HepG2 (cell line): ENCODE data around the gene SIRT7. TPM values are rescaled to one million over a fixed set of nuclear protein-coding genes. Genes with fewer than 3 reads are reported as not detected.

ENCODE experiments used
- ASH2L ChIP-seq: fragments of 300-600, 200-600 bp; sonication (generic); IDR thresholded peaks from 2 replicates; pipeline ENCODE4 v1.7.0; 2017; ENCODE audit warnings: low read depth, mild to moderate bottlenecking, moderate library complexity, mixed read lengths, low read length; ENCODE audit not compliant: insufficient read length
- BRD4 ChIP-seq: sonication (generic); formaldehyde crosslinking; IDR thresholded peaks from 2 replicates; pipeline ENCODE4 v1.4.0; 2020; ENCODE audit warnings: missing genetic modification reagents
- HNRNPL ChIP-seq: fragments of 200-400 bp; formaldehyde crosslinking; IDR thresholded peaks from 2 replicates; pipeline ENCODE4 v1.6.1; 2017; ENCODE audit warnings: mild to moderate bottlenecking, low read depth, low read length
- KDM6A ChIP-seq: IDR thresholded peaks from 2 replicates; pipeline ENCODE4 v1.6.1; 2016; ENCODE audit warnings: low read depth
- RBAK ChIP-seq: sonication (generic); formaldehyde crosslinking; IDR thresholded peaks from 2 replicates; pipeline ENCODE4 v1.5.1; 2020; ENCODE audit warnings: mild to moderate bottlenecking, missing genetic modification reagents
- TOPORS ChIP-seq: sonication (generic); formaldehyde crosslinking; IDR thresholded peaks from 2 replicates; pipeline ENCODE4 v1.8.0; 2023; ENCODE audit warnings: mild to moderate bottlenecking, missing genetic modification reagents
- ZEB1 ChIP-seq: IDR thresholded peaks from 2 replicates; pipeline ENCODE4 v1.6.1; 2012; ENCODE audit warnings: mild to moderate bottlenecking, low read depth, inconsistent platforms; ENCODE audit not compliant: insufficient replicate concordance
- ZNF274 ChIP-seq: sonication (generic); formaldehyde crosslinking; IDR thresholded peaks from 2 replicates; pipeline ENCODE4 v1.5.1; 2020; ENCODE audit warnings: mild to moderate bottlenecking, missing genetic modification reagents
- ZNF350 ChIP-seq: sonication (generic); formaldehyde crosslinking; IDR thresholded peaks from 2 replicates; pipeline ENCODE4 v1.4.0; 2020; ENCODE audit warnings: mild to moderate bottlenecking, low read depth, missing genetic modification reagents, borderline replicate concordance
- ZNF629 ChIP-seq: sonication (generic); formaldehyde crosslinking; conservative IDR thresholded peaks from 2 replicates; pipeline ENCODE4 v1.5.0; 2020; ENCODE audit warnings: missing genetic modification reagents
- ZNF781 ChIP-seq: sonication (generic); formaldehyde crosslinking; IDR thresholded peaks from 2 replicates; pipeline ENCODE4 v1.5.1; 2020; ENCODE audit warnings: borderline replicate concordance, mild to moderate bottlenecking, missing genetic modification reagents; ENCODE audit errors: not compliant biosample characterization
- polyA plus RNA-seq, 8 experiments: library from polyadenylated mRNA; depleted of rRNA in 3 of 8; stranded (reverse) in 7 of 8; unstranded in 1 of 8; fragments of >200 nt; fragmentation: Illumina TruSeq in 4 of 8; extraction: Trizol in 4 of 8; gene quantifications; 2 replicates each; pipeline versions ENCODE4 v1.2.1 to v1.2.3, GENCODE V29; 2011 to 2016; ENCODE audit warnings: low read depth in 4 of 8, missing spikeins in 1 of 8, mixed read lengths in 1 of 8; ENCODE audit not compliant: insufficient read depth in 1 of 8
- total RNA-seq, 5 experiments: library from RNA; depleted of rRNA; stranded (reverse); fragments of >200 nt; fragmentation: Illumina TruSeq; extraction: Trizol; gene quantifications; 2 replicates each; pipeline ENCODE4 v1.2.3, GENCODE V29; 2016; ENCODE audit warnings: low read depth in 1 of 5
- TF ChIP-seq, protein P1 (sequence below): sonication (generic); formaldehyde crosslinking; IDR thresholded peaks from 2 replicates; pipeline ENCODE4 v1.5.0; 2020; ENCODE audit warnings: mild to moderate bottlenecking, missing genetic modification reagents, borderline replicate concordance
- TF ChIP-seq, protein P2 (sequence below): sonication (generic); formaldehyde crosslinking; IDR thresholded peaks from 2 replicates; pipeline ENCODE4 v1.8.0; 2022; ENCODE audit warnings: mild to moderate bottlenecking, missing genetic modification reagents, borderline replicate concordance
- TF ChIP-seq, protein P3 (sequence below): sonication (generic); formaldehyde crosslinking; IDR thresholded peaks from 2 replicates; pipeline ENCODE4 v1.8.0; 2022; ENCODE audit warnings: missing genetic modification reagents, mild to moderate bottlenecking, inconsistent platforms, borderline replicate concordance

Gene SIRT7
- total and polyA plus RNA-seq, 2 of the 13 experiments (the other 11 are each of a cell fraction or from before 2014, with no cell fraction given), result 8.3 to 24.8 TPM

DNA sequence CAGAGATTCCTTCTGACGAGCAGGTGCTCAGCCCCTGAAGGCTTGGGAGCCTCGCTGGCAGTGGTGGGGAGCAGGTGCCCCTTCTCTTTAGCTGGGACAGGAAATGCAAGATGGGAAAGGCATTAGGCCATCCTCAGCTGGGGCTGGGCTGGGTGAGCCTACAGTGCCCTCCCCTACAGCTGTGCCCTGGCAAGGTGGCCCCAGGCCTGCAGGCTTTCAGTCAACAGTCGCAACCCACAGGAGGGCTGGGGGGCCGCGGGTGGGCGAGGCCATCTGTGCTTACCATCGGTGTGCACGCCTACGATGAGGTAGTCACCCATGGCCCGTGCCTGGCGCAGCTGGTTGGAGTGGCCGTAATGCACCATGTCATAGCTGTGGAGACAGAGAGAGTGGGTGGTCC lies 8.7 kb downstream of the SIRT7 start (continued):
- TF ChIP-seq, protein P1, sequence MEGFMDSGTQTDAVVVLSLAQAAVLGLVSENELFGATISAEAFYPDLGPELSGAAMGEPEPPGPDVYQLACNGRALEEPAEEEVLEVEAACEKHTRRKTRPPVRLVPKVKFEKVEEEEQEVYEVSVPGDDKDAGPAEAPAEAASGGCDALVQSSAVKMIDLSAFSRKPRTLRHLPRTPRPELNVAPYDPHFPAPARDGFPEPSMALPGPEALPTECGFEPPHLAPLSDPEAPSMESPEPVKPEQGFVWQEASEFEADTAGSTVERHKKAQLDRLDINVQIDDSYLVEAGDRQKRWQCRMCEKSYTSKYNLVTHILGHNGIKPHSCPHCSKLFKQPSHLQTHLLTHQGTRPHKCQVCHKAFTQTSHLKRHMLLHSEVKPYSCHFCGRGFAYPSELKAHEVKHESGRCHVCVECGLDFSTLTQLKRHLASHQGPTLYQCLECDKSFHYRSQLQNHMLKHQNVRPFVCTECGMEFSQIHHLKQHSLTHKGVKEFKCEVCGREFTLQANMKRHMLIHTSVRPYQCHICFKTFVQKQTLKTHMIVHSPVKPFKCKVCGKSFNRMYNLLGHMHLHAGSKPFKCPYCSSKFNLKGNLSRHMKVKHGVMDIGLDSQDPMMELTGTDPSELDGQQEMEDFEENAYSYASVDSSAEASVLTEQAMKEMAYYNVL (CRISPR knock-in tag), result no peak
- TF ChIP-seq, protein P2, sequence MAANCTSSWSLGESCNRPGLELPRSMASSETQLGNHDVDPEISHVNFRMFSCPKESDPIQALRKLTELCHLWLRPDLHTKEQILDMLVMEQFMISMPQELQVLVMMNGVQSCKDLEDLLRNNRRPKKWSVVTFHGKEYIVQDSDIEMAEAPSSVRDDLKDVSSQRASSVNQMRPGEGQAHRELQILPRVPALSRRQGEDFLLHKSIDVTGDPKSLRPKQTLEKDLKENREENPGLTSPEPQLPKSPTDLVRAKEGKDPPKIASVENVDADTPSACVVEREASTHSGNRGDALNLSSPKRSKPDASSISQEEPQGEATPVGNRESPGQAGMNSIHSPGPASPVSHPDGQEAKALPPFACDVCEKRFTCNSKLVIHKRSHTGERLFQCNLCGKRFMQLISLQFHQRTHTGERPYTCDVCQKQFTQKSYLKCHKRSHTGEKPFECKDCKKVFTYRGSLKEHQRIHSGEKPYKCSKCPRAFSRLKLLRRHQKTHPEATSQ (CRISPR knock-in tag), result no peak
- 0 out of 2 replicates have a peak, but pooled peaks have one; percentile 33 for TF ChIP-seq ZNF274
- TF ChIP-seq, protein P3, sequence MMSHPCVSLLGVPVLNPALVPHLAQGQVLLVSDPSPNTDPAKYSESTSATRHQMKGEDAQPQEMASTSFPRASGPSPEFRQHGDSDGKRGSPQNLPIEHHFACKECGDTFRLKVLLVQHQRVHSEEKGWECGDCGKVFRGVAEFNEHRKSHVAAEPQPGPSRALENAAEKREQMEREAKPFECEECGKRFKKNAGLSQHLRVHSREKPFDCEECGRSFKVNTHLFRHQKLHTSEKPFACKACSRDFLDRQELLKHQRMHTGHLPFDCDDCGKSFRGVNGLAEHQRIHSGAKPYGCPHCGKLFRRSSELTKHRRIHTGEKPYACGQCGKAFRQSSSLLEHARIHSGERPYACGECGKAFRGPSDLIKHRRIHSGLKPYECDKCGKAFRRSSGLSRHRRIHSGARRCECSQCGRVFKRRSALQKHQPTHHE (CRISPR knock-in tag), result peak; percentile 33; the same call in 1 of the 2 replicates
- no peak for TF ChIP-seq ASH2L
- TF ChIP-seq ZNF350 (CRISPR knock-in tag), result peak; percentile 18; the same call in 1 of the 2 replicates
- 0 out of 2 replicates have a peak, but pooled peaks have one; percentile 43 for TF ChIP-seq BRD4
- no peak for TF ChIP-seq ZNF629 (CRISPR knock-in tag)
- 0 out of 2 replicates have a peak, but pooled peaks have one; percentile 16 for TF ChIP-seq HNRNPL
- no peak for TF ChIP-seq TOPORS
- TF ChIP-seq RBAK (CRISPR knock-in tag), result no peak
- no peak for TF ChIP-seq ZEB1
- TF ChIP-seq ZNF781 (CRISPR knock-in tag), result no peak
- no peak for TF ChIP-seq KDM6A
